Panc1 (cell line): ENCODE data around the gene RABL3. TPM values are rescaled to one million over a fixed set of nuclear protein-coding genes. Genes with fewer than 3 reads are reported as not detected.

ENCODE experiments used
- ATAC-seq: fragments of 200-7000 bp; cut with Tn5 transposase; 2 replicates; pipeline ENCODE4 v1.9.1; 2020; ENCODE audit warnings: mild to moderate bottlenecking, moderate library complexity
- BruUV-seq: library from RNA; stranded (reverse); fragments of 400-500 nt; replicated peaks from 2 replicates; lab custom pipeline; 2021; lab: Mats Ljungman, UMichigan
- CTCF ChIA-PET: fragments of 300-600 bp; sonication (Branson Sonifier 250); formaldehyde crosslinking; loops from one replicate; lab custom pipeline; 2022; ENCODE audit warnings: antibody characterized with exemption; lab: Charles Lee
- POLR2A ChIA-PET: fragments of 300-600 bp; sonication (Branson Sonifier 250); formaldehyde crosslinking; loops from one replicate; lab custom pipeline; 2022; ENCODE audit warnings: antibody characterized with exemption; lab: Charles Lee
- DNase-seq: peaks from one replicate; pipeline ENCODE4 v3.0.0-alpha.2; 2010; ENCODE audit warnings: low read depth, low spot score
- H3K27ac ChIP-seq: 2 replicates; pipeline ENCODE4 v1.5.1; 2011; ENCODE audit warnings: mild to moderate bottlenecking, low read length, inconsistent platforms
- H3K27me3 ChIP-seq: fragments of 200-500 bp; sonication (Bioruptor generic); 2 replicates; pipeline ENCODE4 v1.6.0; 2014; ENCODE audit warnings: low read length, inconsistent platforms; ENCODE audit not compliant: control insufficient read depth, insufficient read depth
- H3K36me3 ChIP-seq: fragments of 200-500 bp; sonication (Bioruptor generic); 2 replicates; pipeline ENCODE4 v1.5.1; 2014; ENCODE audit warnings: inconsistent platforms, mild to moderate bottlenecking, low read length, moderate library complexity; ENCODE audit not compliant: control insufficient read depth, insufficient read depth
- H3K4me1 ChIP-seq: 2 replicates; pipeline ENCODE4 v1.5.1; 2011; ENCODE audit warnings: inconsistent platforms, mild to moderate bottlenecking, low read length, moderate library complexity; ENCODE audit not compliant: control insufficient read depth, insufficient read depth
- H3K4me3 ChIP-seq, 2 experiments: 2 replicates each; pipeline ENCODE4 v1.5.1; 2011 to 2012; ENCODE audit warnings: low read depth in 2 of 2, low read length in 2 of 2, mild to moderate bottlenecking in 2 of 2, inconsistent platforms in 1 of 2, moderate library complexity in 1 of 2
- H3K9me3 ChIP-seq: fragments of 200-500 bp; sonication (Bioruptor generic); 2 replicates; pipeline ENCODE4 v1.5.1; 2014; ENCODE audit warnings: low read depth, mild to moderate bottlenecking, inconsistent platforms, low read length, moderate library complexity; ENCODE audit not compliant: control insufficient read depth, insufficient read depth
- POLR2AphosphoS5 ChIP-seq: IDR thresholded peaks from 2 replicates; pipeline ENCODE4 v1.6.1; 2012; ENCODE audit warnings: mild to moderate bottlenecking, low read depth, low read length, moderate library complexity
- SIN3A ChIP-seq: IDR thresholded peaks from 2 replicates; pipeline ENCODE4 v1.6.1; 2012; ENCODE audit warnings: low read depth, mild to moderate bottlenecking, low read length, moderate library complexity, borderline replicate concordance; ENCODE audit not compliant: insufficient read depth
- TCF7L2 ChIP-seq: IDR thresholded peaks from 2 replicates; pipeline ENCODE4 v1.6.1; 2011; ENCODE audit warnings: mild to moderate bottlenecking, low read depth, low read length, inconsistent platforms
- in situ Hi-C: cut with HindIII; loops from 2 replicates; pipeline ENCODE4 v1.10.0; 2016; ENCODE audit warnings: low sequenced_read_pairs, low pct_unique_long_range_greater_than_20kb
- intact Hi-C: fragments of 100-400 bp; cut with micrococcal nuclease; formaldehyde crosslinking; loops from one replicate; pipeline ENCODE4 v1.10.0; 2022; ENCODE audit not compliant: unreplicated experiment
- total RNA-seq: library from RNA; stranded (reverse); gene quantifications from one replicate; pipeline ENCODE4 v1.2.1, GENCODE V29; 2021; ENCODE audit not compliant: unreplicated experiment
- TF ChIP-seq, protein P1 (sequence below), 2 experiments: IDR thresholded peaks; 2 replicates each; pipeline ENCODE4 v1.6.1; 2011 to 2012; ENCODE audit warnings: low read depth in 2 of 2, control low read depth in 1 of 2, low read length in 1 of 2, mild to moderate bottlenecking in 1 of 2, moderate library complexity in 1 of 2; ENCODE audit not compliant: insufficient read depth in 1 of 2
- TF ChIP-seq, protein P2 (sequence below): fragments of 450-650 bp; IDR thresholded peaks from 2 replicates; pipeline ENCODE4 v1.5.1; 2017; ENCODE audit warnings: mild to moderate bottlenecking

Gene RABL3
- total RNA-seq, 1 experiment from 2014 or later: 15.8 TPM

DNA sequence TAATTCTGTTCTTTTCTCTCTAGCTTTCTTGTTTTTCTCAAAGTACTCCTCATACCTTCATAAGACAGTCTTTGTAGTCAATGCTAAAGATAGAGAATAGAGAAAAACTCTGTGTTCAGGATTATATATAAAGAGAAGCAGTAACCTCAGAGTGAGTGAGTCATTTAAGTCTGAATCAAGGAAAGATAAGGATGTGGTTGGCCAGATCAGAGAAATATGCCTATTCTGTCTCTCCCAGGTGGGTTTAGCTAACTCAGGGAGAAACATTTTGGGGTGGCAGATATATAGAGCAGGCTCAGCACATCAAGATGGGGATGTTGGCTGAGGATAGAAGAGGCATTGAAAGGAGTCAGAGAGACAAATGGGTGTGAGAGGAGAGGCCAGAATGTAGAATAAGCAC, 31.6 kb upstream of the RABL3 start:
- H3K9me3 ChIP-seq: no peaks in the 10 kb centered on the region
- DNase-seq: no peak
- CTCF ChIA-PET: no interaction called here
- no TSS peak for BruUV-seq
- ATAC-seq: no peak
- in situ Hi-C loops: no loop called here
- POLR2A ChIA-PET: no interaction called here
- no peak for TF ChIP-seq TCF7L2
- TF ChIP-seq, protein P1, sequence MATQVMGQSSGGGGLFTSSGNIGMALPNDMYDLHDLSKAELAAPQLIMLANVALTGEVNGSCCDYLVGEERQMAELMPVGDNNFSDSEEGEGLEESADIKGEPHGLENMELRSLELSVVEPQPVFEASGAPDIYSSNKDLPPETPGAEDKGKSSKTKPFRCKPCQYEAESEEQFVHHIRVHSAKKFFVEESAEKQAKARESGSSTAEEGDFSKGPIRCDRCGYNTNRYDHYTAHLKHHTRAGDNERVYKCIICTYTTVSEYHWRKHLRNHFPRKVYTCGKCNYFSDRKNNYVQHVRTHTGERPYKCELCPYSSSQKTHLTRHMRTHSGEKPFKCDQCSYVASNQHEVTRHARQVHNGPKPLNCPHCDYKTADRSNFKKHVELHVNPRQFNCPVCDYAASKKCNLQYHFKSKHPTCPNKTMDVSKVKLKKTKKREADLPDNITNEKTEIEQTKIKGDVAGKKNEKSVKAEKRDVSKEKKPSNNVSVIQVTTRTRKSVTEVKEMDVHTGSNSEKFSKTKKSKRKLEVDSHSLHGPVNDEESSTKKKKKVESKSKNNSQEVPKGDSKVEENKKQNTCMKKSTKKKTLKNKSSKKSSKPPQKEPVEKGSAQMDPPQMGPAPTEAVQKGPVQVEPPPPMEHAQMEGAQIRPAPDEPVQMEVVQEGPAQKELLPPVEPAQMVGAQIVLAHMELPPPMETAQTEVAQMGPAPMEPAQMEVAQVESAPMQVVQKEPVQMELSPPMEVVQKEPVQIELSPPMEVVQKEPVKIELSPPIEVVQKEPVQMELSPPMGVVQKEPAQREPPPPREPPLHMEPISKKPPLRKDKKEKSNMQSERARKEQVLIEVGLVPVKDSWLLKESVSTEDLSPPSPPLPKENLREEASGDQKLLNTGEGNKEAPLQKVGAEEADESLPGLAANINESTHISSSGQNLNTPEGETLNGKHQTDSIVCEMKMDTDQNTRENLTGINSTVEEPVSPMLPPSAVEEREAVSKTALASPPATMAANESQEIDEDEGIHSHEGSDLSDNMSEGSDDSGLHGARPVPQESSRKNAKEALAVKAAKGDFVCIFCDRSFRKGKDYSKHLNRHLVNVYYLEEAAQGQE (IDR thresholded peaks at IDR 0.05; ENCODE audit: insufficient read depth in 1 of 2, low read depth in 2 of 2, low read length in 1 of 2): no peak
- TF ChIP-seq POLR2AphosphoS5: no peak
- TF ChIP-seq, protein P2, sequence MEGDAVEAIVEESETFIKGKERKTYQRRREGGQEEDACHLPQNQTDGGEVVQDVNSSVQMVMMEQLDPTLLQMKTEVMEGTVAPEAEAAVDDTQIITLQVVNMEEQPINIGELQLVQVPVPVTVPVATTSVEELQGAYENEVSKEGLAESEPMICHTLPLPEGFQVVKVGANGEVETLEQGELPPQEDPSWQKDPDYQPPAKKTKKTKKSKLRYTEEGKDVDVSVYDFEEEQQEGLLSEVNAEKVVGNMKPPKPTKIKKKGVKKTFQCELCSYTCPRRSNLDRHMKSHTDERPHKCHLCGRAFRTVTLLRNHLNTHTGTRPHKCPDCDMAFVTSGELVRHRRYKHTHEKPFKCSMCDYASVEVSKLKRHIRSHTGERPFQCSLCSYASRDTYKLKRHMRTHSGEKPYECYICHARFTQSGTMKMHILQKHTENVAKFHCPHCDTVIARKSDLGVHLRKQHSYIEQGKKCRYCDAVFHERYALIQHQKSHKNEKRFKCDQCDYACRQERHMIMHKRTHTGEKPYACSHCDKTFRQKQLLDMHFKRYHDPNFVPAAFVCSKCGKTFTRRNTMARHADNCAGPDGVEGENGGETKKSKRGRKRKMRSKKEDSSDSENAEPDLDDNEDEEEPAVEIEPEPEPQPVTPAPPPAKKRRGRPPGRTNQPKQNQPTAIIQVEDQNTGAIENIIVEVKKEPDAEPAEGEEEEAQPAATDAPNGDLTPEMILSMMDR: no peak
- no peak for TF ChIP-seq SIN3A
- no peak overlapping the region for H3K27ac ChIP-seq
- H3K27me3 ChIP-seq: no peaks in the 10 kb centered on the region
- H3K4me3 ChIP-seq: no peak overlapping the region
- no peaks in the 10 kb centered on the region for H3K4me1 ChIP-seq
- intact Hi-C loops: no loop called here
- H3K36me3 ChIP-seq: peaks cover 8% of the 10 kb centered on the region; the same call in 1 of the 2 replicates

DNA sequence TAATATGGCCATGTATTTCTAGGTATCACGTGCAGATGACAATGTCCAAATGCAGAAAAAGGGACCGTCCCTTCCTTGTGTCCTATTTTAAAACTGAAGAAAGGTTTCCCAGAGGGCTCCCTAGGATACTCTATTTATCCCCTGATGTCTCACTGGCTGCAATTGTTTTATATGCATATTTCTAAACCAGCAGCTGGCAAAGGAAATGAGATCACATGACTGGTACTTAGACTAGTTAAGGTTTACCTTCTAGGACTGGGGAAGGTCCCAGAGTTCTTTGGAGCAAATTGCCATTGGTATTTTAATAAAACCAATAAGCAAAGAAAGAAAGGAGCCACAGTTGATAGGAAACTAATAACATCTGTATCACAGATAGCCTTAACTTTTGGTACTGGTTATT, 29.8 kb upstream of the RABL3 start:
- Histone ChIP-seq H3K9me3 (no peaks in the 10 kb centered on the region), H3K27ac (no peak overlapping the region), H3K27me3 (no peaks in the 10 kb centered on the region), H3K36me3 (peaks cover 8% of the 10 kb centered on the region; the same call in 1 of the 2 replicates), H3K4me3 (no peak overlapping the region), H3K4me1 (no peaks in the 10 kb centered on the region)
- DNase-seq (no peak), ATAC-seq (no peak)
- BruUV-seq: no TSS peak
- ChIA-PET CTCF (no interaction called here), POLR2A (no interaction called here)
- in situ Hi-C loops (no loop called here), intact Hi-C loops (no loop called here)
- TF ChIP-seq, protein P2: no peak
- no peak for TF ChIP-seq TCF7L2
- TF ChIP-seq, protein P1 (IDR thresholded peaks at IDR 0.05; ENCODE audit: insufficient read depth in 1 of 2, low read depth in 2 of 2, low read length in 1 of 2): no peak
- no peak for TF ChIP-seq SIN3A
- TF ChIP-seq POLR2AphosphoS5: no peak
